SK-MEL-5 (cell line): Measurements from ENCODE around the gene ADAMTS7. TPM values are rescaled to one million over a fixed set of nuclear protein-coding genes. Genes with fewer than 3 reads are reported as not detected.
"Not testable (repeated sequence)": the region's sequence is repeated elsewhere in the genome, so short reads cannot be mapped to it uniquely, and the experiment has no call there.

Source experiments
- DNase-seq: peaks from one replicate; pipeline ENCODE4 v3.0.0-alpha.2; 2016; ENCODE audit warnings: low read depth, low spot score
- in situ Hi-C: cut with HindIII; loops from 2 replicates; pipeline ENCODE4 v1.10.0; 2016; ENCODE audit warnings: low sequenced_read_pairs, high pct_unique_total_duplicates, low pct_unique_long_range_greater_than_20kb
- total RNA-seq: library from RNA; depleted of rRNA; stranded (reverse); fragments of >200 nt; shearing (Covaris generic); gene quantifications from 2 replicates; pipeline ENCODE4 v1.2.3, GENCODE V29; 2014

ADAMTS7 gene
- total RNA-seq, 1 experiment from 2014 or later = 2.0 TPM

DNA sequence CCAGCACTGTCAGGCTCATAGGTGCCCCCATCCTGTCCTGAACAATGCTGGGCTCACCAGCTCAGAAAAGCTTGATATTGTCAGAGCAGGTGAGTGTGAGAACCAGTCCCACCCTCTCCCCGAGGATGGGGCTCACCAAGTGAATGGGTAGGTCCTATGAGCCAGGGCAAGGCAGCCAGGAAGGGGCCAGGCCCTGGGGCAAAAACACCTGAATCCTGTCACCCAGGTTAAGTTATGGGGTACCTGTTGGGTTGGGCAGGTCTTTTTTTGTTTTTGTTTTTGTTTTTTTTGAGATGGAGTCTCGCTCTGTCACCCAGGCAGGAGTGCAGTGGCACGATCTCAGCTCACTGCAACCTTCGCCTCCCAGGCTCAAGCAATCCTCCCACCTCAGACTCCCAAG is 16.8 kb downstream of the ADAMTS7 start:
- DNase-seq, in situ Hi-C loops: not testable (repeated sequence)

GRCh38 chr15:78791357-78791756 is 19.9 kb downstream of the ADAMTS7 start:
- in situ Hi-C loops = no loop called here
- DNase-seq = no peak

- in situ Hi-C loops = no loop called here
- no peak for DNase-seq
These were observed 21.2 kb downstream of the ADAMTS7 start for GRCh38 chr15:78790027-78790426.

- no peak for DNase-seq
- in situ Hi-C loops = no loop called here
These were observed 21.6 kb downstream of the ADAMTS7 start for GRCh38 chr15:78789615-78790014.

GRCh38 chr15:78788016-78788660 is 23.1 kb downstream of the ADAMTS7 start:
- in situ Hi-C loops = no loop called here
- no peak for DNase-seq

DNA sequence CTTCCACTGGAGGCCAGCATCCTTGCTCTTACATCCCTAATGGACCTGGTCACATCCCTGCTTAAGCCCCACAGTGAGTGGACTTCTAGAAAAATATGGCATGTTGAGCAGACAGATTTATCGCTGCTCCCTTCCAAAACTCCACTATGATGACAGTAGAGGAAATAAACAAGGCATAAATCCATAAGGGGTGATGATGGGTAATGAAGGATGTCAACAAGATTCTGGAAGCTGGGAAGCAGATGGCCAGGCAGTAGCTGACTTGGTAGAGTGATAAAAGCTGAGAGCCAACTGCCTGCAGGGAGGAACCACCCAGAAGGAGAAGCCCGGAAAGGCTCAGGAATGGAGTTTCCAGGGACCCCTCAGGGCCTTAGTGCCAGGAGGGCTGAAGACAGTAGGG is 28.9 kb downstream of the ADAMTS7 start:
- in situ Hi-C loops, DNase-seq: not testable (repeated sequence)

DNA sequence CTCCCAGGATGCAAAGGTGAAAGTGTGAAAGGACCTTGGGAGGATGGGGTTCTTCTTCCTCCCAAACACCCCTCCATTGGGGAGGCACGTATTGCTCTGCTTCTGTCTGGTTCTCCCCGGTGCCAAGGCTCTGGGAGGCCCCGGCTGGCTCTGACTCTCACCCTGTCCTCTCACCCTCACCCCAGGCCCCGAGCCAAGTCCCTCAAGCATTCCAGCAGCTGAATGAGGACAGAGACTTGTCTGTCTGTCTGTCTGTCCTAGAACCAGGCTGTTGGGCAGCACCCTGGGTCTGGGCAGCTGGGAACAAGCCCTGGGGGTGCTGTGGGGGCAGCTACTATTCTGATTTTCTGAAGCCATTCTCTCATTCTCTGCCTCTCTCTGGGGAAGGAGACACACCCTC is 29.9 kb downstream of the ADAMTS7 start:
- DNase-seq, in situ Hi-C loops: not testable (repeated sequence)

DNA sequence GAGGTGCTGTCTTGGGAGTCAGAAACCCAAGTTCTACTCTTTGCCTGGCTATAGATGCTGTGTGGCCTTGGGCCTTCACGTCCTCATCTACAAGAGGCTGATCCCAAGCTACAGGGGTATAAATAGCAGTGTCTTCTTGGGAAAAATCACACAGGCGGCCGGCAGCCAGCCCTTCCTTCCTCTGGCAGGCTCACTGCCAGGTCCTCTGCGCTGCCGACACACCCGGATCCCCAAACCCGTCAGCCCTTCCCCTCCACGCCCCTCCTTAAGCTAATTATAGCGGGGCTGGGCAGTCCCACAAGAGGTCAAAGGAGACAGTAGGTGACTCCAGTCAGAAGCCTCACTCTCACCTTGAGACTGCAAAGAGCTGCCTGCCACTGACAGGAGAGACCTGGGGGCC is 31.3 kb downstream of the ADAMTS7 start:
- DNase-seq, in situ Hi-C loops: not testable (repeated sequence)

DNA sequence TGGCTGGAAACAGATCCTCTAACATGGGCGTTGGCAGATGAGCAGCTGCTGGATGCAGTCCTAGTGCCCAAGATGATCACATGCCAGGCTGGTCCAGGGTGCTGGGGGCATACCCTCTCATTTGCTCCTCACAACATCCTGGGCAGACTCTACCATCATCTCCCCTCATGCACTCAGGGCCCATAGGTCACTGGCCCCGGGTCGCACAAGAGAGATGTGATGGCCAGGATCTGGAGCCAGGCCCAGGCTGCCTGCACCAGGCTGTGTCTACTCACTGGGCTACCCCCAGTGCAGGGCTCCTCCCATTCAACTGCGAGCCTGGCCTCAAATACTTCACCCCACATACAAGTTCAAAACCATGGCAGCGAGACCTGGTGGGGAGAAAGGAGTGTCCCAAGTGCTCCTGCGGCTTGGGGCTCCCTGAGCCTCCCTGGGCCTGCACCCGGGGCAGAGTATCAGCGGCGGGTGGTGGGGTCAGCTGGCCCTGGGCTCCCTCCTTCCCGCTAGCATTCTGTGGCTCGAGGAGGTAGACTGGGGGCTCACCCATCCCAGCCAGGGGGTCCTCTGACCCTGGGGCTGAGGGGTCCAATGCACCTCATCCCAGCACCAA is 32.0 kb downstream of the ADAMTS7 start:
- in situ Hi-C loops = not testable (repeated sequence)

DNA sequence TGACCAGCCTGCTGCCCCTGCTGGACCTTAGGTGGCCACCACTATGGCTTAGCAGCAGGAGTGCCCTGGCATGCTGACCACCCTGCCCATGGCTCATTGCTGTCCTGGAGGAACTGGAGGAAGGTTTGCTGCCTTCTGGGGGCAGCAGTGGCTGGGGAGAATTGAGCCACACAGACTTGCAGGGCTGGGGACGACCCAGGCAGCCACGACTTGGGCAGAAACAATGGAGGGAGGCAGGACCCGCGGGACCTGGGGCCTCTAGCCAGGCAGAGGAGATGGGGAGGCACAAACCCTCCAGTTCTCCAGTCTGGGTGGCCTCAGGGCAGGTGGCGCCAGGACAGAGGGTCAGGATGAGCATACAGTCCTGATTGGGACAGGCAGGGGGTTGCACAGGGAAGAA is 32.8 kb downstream of the ADAMTS7 start:
- in situ Hi-C loops = no loop called here
- no peak for DNase-seq

More for the DNA sequence above, 32.0 kb downstream of the ADAMTS7 start:
- not testable (repeated sequence) for DNase-seq

DNA sequence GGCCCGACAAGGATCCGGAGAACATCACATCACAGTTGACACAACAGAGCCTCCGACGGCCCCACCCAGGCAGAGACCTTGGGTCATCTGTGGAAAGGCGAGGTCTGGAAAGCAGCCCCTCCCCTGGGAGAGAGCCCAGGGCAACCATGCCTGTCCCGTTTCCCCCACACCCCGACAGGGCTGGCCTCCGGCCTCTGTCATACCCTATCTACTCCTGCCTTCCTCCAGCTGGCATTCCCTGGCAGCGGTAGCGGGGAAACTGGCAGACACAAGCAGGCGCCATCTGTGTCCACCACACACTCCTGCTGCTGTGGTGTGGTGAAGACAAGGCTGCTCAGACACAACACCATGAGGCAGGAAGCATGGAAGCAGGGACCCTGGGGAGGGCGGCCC is 33.3 kb downstream of the ADAMTS7 start:
- DNase-seq, in situ Hi-C loops: not testable (repeated sequence)

DNA sequence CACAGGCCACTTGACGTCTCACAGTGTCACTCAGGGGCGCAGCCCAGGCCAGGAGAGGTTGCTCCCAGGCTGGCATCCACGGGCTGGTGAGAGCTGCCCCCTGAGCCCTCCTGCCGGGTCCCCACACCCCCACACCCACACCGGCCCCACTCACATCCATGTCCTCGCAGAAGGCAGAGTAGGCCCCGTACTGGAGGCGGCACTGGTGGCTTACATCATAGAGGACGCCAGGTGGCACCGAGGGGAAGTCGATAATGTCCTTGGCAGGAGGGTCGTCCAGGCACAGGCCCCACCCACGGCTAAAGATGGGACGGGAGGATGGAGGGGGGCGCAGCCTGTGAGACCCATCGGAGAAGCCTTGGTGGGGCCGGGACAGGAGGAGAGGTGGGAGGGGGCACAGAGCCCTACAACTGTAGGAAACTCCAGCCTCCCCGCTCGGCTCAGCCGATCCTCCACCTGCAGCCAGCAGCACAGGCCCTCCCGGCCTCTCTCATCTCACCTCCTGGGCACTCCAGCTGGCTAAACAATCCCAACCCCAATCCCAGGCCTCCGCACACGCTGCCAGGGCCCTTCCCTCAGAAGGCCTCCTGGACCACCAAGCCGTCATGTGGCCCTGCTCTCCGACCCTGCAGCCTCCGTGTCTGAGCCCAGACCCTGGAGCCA is 33.8 kb downstream of the ADAMTS7 start:
- DNase-seq, in situ Hi-C loops: not testable (repeated sequence)

DNA sequence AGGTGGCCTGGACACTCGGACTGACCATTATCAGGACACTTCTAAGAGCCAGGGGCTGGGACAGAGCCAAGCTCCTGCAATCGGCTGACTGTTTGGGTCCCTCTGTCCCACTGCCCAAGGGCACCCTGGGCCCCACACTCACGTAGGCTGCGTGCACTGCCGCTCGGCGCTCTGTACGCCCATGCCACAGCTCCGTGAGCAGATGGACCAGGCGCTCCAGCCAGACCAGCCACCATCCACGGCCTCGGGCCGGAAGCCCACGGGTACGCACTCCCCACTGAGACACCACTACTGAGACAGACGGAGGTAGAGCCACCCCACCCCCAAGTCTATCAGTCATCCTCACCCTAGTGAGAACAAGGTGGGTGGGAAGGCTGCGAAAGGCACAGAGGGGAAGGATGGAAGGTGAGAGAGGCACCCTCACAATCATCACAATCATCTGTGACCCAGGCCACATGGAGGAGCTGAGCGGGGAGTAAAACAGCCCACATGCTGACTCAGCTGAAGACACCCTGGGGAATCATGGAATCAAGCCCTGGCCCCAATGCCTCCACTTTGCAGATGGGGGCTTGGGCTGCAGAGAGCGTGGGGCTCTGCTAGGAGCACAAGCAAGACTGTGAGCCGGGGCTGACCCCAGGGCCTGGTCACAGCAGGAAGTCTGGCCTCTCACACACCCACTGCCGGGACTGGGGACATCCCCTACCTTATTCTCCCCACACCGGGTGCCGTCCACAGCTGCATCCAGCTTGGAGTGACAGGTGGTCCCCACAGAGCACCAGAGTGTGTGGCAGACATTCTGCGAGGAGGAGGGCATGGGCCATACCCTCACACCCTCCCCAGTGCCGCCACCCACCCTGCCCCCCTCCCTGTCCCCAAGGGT is 35.0 kb downstream of the ADAMTS7 start:
- DNase-seq, in situ Hi-C loops: not testable (repeated sequence)

DNA sequence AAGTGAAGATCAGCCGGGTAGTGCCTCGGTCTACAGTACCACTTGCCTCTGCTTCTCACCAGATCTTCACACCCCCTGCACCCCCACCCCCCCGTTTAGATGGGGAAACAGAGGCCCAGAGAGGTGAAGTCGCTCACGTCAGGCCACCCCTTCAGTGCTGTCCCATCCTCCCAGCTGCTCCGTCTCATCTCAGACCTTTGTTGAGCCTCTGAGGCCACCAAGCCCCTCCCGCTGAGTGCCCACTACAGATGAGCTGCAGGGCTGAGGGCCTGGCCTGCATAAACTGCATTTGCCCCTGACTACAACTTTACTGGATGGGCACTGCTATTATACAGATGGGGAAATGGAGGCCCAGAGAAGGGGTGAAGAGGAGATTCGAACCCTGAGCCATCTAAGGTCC is 35.8 kb downstream of the ADAMTS7 start:
- in situ Hi-C loops = no loop called here
- no peak for DNase-seq

DNA sequence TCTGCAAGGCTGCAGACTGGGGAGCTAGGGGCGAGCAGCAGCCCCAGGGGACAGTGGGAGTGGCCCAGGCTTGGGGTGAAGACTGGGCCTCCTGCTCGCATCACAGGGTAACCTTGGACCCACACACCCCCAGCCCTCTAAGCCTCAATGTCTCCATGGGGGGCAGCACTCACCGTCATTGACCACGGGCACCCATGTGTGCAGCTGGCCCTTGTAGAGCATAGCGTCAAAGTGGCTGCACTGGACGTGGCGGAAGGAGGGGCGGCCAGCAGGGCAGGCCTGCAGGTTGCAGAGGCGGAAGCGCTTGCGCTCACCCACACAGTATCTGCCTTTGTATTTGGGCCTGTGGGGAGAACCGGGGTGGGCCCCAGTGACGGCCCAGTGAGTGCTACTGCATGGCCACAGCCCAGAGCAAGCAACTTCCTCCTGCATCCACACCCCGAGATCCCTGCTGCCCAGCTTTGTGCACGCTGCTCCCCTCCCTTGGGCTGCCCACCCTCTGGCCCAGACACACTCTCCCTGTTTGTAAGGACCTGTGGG is 36.7 kb downstream of the ADAMTS7 start:
- DNase-seq, in situ Hi-C loops: not testable (repeated sequence)

DNA sequence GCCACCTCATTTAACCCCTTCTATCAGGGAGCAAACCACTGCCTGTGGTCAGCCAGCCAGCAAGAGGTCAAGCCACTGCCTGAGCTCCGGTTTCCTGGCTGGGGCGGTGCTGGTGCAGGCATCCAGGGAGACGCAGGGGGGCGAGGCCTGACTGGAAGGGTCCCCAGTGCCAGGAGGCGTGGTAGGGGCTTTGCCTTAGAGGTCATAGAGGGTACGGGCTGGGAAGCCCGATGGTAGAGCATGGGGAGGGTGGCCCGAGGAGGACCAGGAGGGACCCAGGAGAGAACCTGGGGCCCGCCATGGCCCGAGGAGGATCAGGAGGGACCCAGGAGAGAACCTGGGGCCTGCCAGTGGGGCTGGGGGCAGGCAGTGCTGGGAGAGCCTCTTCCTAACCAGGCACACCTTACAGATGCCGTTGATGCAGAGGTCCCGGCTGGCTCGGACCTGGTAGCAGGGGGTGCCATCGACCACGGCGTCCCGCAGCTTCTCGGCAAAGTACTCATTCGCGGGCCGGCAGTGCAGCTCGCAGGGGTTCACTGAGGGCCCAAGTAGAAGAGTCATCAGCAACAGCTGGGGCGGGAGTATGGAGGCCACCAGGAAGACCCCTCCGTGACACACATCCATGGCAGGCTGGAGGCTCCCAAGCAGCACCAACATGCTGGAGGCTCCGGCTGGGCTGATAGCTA is 37.4 kb downstream of the ADAMTS7 start:
- DNase-seq, in situ Hi-C loops: not testable (repeated sequence)

DNA sequence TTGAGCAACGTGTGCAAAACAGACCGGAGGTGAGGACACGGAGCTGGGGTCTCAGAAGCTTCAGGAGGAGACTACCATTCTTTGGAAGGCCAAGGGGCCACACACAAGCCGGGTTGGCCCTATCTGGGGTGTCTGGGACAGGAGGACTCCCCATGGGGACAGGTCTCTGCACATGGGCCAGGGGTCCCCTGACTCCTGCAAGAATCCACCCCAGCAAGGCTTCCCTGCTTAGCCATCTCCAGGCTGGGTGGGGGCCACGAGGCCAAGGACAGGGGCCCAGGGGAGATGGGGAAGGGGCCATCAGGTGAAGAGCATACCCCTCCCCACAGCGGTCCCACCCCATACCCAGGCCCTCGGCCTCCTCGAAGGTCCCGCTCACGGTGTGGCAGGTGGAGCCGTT is 38.5 kb downstream of the ADAMTS7 start:
- DNase-seq = no peak
- in situ Hi-C loops = no loop called here
